HG03159 (cell line): Measurements from ENCODE around the gene SLCO1A2.

ENCODE experiments used
- ATAC-seq: cut with Tn5 transposase; IDR thresholded peaks from one replicate; pipeline ENCODE4 v1.9.1; 2021; ENCODE audit warnings: mild to moderate bottlenecking, moderate library complexity; ENCODE audit not compliant: unreplicated experiment

Gene SLCO1A2

GRCh38 chr12:21336656-21337055 is 1.9 kb upstream of the SLCO1A2 start:
- no peak for ATAC-seq

- ATAC-seq, result no peak
Measured at GRCh38 chr12:21330682-21331253, 3.9 kb downstream of the SLCO1A2 start.

GRCh38 chr12:21328578-21328977 is 6.1 kb downstream of the SLCO1A2 start:
- no peak for ATAC-seq

- no peak for ATAC-seq
Measured at GRCh38 chr12:21324551-21324950, 10.2 kb downstream of the SLCO1A2 start.

GRCh38 chr12:21323736-21324135 is 11.0 kb downstream of the SLCO1A2 start:
- no peak for ATAC-seq

GRCh38 chr12:21308785-21309184 is 25.9 kb downstream of the SLCO1A2 start:
- ATAC-seq, result no peak

GRCh38 chr12:21305661-21306060 is 29.1 kb downstream of the SLCO1A2 start:
- ATAC-seq, result no peak

GRCh38 chr12:21300632-21301031 is 34.1 kb downstream of the SLCO1A2 start:
- no peak for ATAC-seq

GRCh38 chr12:21296751-21297406 is 37.8 kb downstream of the SLCO1A2 start:
- ATAC-seq, result peak; percentile 76

GRCh38 chr12:21296348-21296747 is 38.4 kb downstream of the SLCO1A2 start:
- no peak for ATAC-seq

GRCh38 chr12:21294176-21294575 is 40.5 kb downstream of the SLCO1A2 start:
- no peak for ATAC-seq

GRCh38 chr12:21292111-21292510 is 42.6 kb downstream of the SLCO1A2 start:
- ATAC-seq, result no peak

GRCh38 chr12:21289698-21290097 is 45.0 kb downstream of the SLCO1A2 start:
- ATAC-seq, result no peak

- no peak for ATAC-seq
Measured at GRCh38 chr12:21276826-21277225, 57.9 kb downstream of the SLCO1A2 start.

- ATAC-seq, result no peak
Measured at GRCh38 chr12:21265932-21266331, 68.8 kb downstream of the SLCO1A2 start.

GRCh38 chr12:21264232-21264631 is 70.5 kb downstream of the SLCO1A2 start:
- ATAC-seq, result no peak

GRCh38 chr12:21257172-21257571 is 77.5 kb downstream of the SLCO1A2 start:
- ATAC-seq, result no peak

- ATAC-seq, result no peak
Measured at GRCh38 chr12:21252070-21252469, 82.6 kb downstream of the SLCO1A2 start.

GRCh38 chr12:21248679-21249078 is 86.0 kb downstream of the SLCO1A2 start:
- ATAC-seq, result no peak

GRCh38 chr12:21239866-21240265 is 94.9 kb downstream of the SLCO1A2 start:
- ATAC-seq, result no peak

GRCh38 chr12:21234395-21234794 is 100.3 kb downstream of the SLCO1A2 start:
- ATAC-seq, result no peak

- ATAC-seq, result no peak
Measured at GRCh38 chr12:21223930-21224329, 110.8 kb downstream of the SLCO1A2 start.

- peak; percentile 67 for ATAC-seq
Measured at GRCh38 chr12:21221778-21222177, 112.9 kb downstream of the SLCO1A2 start.
